ENCODE measurements around the gene RSAD2.

The RSAD2 gene, protein sequence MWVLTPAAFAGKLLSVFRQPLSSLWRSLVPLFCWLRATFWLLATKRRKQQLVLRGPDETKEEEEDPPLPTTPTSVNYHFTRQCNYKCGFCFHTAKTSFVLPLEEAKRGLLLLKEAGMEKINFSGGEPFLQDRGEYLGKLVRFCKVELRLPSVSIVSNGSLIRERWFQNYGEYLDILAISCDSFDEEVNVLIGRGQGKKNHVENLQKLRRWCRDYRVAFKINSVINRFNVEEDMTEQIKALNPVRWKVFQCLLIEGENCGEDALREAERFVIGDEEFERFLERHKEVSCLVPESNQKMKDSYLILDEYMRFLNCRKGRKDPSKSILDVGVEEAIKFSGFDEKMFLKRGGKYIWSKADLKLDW

DNA sequence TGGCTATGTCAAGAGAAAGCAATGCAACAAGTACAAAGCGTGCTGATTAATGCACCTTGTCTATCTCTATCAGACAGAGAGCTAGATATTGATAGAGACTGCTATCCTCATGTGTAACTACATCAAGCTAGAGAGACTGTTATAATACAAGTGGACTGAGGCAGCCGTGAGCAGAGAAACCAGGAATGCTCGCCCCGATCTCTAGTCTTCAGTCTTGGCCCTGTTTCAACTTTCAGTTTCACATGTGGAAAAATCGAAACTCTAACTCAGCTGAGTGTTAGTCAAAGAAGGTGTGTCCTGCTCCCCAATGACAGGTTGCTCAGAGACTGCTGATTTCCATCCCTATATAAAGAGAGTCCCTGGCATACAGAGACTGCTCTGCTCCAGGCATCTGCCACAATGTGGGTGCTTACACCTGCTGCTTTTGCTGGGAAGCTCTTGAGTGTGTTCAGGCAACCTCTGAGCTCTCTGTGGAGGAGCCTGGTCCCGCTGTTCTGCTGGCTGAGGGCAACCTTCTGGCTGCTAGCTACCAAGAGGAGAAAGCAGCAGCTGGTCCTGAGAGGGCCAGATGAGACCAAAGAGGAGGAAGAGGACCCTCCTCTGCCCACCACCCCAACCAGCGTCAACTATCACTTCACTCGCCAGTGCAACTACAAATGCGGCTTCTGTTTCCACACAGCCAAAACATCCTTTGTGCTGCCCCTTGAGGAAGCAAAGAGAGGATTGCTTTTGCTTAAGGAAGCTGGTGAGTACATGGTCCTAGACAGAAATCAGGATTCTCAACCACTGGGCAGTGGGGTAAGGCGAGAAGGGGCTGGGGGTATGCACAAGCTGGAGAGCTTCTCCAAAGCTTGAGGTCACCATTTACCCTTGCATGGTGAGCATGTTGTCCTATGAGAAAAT is at the start of gene RSAD2:
Gene RSAD2, plus strand, starts transcription at position 376 of the 903 bp plus-strand sequence. Its CDS starts 24 bp downstream, at position 400.
- H3K4me3 ChIP-seq (ENCODE audit: low read length), result no peak within 1 kb of the TSS
- H3K4me1 ChIP-seq (ENCODE audit: control insufficient read depth, low read depth, low read length), result no peaks in the 10 kb centered on the region
- H3K36me3 ChIP-seq (ENCODE audit: control insufficient read depth, low read depth, low read length), result no peaks in the 10 kb centered on the region
- H3K9me3 ChIP-seq (ENCODE audit: control insufficient read depth, low read depth, low read length), result peaks cover 8% of the 10 kb centered on the region
- H3K27me3 ChIP-seq (ENCODE audit: control insufficient read depth, insufficient read depth, low read length), result no peaks in the 10 kb centered on the region
- no peak within 1 kb of the TSS for H3K9ac ChIP-seq (ENCODE audit: low read length)
- H3K27ac ChIP-seq (ENCODE audit: low read length), result no peak within 1 kb of the TSS

DNA sequence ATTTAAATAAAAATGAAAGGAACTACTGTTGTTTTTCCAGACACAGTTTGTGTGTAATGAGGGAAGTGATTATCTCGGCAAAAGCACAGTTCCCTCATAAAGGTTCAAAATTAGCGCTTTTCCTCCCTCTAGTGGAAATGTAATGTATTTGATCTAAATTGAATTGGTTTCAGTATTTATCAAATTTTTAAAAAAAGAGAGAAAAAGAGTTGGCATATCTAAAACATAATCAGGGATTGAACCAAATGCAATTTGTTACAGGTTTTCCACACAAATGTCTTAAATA is 49.3 kb upstream of the RSAD2 start:
- Histone ChIP-seq H3K4me3 (ENCODE audit: low read length) (no peak overlapping the region), H3K27ac (ENCODE audit: low read length) (no peak overlapping the region), H3K9ac (ENCODE audit: low read length) (no peak overlapping the region)

DNA sequence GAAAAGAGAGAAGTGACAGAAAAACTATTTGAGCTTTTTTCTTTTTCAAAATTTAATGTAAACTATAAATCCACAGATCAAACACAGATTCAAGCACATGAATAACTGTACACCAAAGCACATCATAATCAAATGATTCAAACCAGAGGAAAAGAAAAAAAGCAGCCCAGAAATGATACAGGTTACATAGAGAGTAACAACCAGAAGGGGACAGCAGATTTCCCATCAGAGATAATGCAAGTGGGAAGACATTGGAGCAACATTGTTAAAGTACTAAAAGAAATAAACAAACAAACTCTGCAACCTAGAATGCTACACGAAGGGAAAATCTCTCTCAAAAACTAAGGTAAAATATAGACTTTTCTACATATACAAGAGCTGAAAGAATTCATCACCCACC is 46.3 kb upstream of the RSAD2 start:
- H3K27ac ChIP-seq (ENCODE audit: low read length), result no peak overlapping the region
- no peak overlapping the region for H3K9ac ChIP-seq (ENCODE audit: low read length)
- no peak overlapping the region for H3K4me3 ChIP-seq (ENCODE audit: low read length)
- H3K4me1 ChIP-seq (ENCODE audit: control insufficient read depth, low read depth, low read length), result no peaks in the 10 kb centered on the region
- no peaks in the 10 kb centered on the region for H3K27me3 ChIP-seq (ENCODE audit: control insufficient read depth, insufficient read depth, low read length)
- peaks cover 8% of the 10 kb centered on the region for H3K9me3 ChIP-seq (ENCODE audit: control insufficient read depth, low read depth, low read length)
- no peaks in the 10 kb centered on the region for H3K36me3 ChIP-seq (ENCODE audit: control insufficient read depth, low read depth, low read length)

More for the DNA sequence above, 49.3 kb upstream of the RSAD2 start:
- no peaks in the 10 kb centered on the region for H3K27me3 ChIP-seq (ENCODE audit: control insufficient read depth, insufficient read depth, low read length)
- no peaks in the 10 kb centered on the region for H3K36me3 ChIP-seq (ENCODE audit: control insufficient read depth, low read depth, low read length)
- H3K4me1 ChIP-seq (ENCODE audit: control insufficient read depth, low read depth, low read length), result no peaks in the 10 kb centered on the region
- H3K9me3 ChIP-seq (ENCODE audit: control insufficient read depth, low read depth, low read length), result no peaks in the 10 kb centered on the region

DNA sequence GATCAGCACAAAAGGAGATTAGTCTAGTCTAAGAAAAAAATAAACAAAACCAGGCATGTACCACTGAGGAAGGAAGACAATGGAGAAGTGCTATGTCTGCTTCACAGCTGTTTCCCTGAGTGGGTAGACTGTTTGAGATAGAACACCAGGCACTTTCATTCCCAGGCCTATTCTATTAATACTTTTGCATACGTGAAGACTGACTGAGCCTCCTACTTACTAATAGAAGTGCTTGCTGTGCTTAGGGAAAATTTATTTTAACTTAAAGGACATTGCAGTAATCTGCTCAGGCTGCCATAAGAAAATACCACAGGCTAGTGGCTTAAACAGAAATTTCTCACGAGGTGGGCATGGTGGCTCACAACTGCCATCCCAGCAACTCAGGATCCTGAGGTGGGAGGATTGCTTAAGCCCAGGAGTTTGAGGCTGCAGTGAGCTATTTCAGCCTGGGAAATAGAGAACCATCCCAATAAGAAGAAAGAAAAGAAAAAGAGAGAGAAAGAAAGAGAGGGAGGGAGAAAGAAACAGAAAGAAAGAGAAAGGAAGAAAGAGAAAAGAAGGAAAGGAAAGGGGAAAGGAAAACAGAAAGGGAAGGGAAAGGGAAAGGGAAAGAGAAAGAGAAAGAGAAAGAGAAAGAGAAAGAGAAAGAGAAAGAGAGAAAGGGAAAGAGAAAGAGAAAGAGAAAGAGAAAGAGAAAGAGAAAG is 44.8 kb upstream of the RSAD2 start:
- H3K4me3 ChIP-seq (ENCODE audit: low read length), result no peak overlapping the region
- peaks cover 8% of the 10 kb centered on the region for H3K9me3 ChIP-seq (ENCODE audit: control insufficient read depth, low read depth, low read length)
- H3K4me1 ChIP-seq (ENCODE audit: control insufficient read depth, low read depth, low read length), result no peaks in the 10 kb centered on the region
- no peak overlapping the region for H3K27ac ChIP-seq (ENCODE audit: low read length)
- H3K36me3 ChIP-seq (ENCODE audit: control insufficient read depth, low read depth, low read length), result no peaks in the 10 kb centered on the region
- H3K9ac ChIP-seq (ENCODE audit: low read length), result no peak overlapping the region
- H3K27me3 ChIP-seq (ENCODE audit: control insufficient read depth, insufficient read depth, low read length), result no peaks in the 10 kb centered on the region

DNA sequence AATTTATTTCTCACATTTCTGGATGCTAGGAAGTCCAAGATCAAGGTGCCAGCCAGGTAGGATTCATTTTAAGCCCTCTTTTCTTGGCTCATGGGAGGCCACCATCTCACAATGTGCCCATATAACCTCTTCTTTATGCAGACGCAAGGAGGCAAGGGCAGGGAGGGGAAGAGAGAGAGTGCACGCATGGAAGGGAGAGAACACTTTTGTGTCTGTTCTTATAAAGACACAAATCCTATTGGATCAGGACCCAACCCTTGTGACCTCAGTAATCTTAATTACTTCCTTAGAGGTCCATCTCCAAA is 44.3 kb upstream of the RSAD2 start:
- Histone ChIP-seq H3K36me3 (ENCODE audit: control insufficient read depth, low read depth, low read length) (no peaks in the 10 kb centered on the region), H3K9ac (ENCODE audit: low read length) (no peak overlapping the region), H3K27ac (ENCODE audit: low read length) (no peak overlapping the region), H3K4me1 (ENCODE audit: control insufficient read depth, low read depth, low read length) (no peaks in the 10 kb centered on the region), H3K9me3 (ENCODE audit: control insufficient read depth, low read depth, low read length) (peaks cover 8% of the 10 kb centered on the region), H3K27me3 (ENCODE audit: control insufficient read depth, insufficient read depth, low read length) (no peaks in the 10 kb centered on the region), H3K4me3 (ENCODE audit: low read length) (no peak overlapping the region)

DNA sequence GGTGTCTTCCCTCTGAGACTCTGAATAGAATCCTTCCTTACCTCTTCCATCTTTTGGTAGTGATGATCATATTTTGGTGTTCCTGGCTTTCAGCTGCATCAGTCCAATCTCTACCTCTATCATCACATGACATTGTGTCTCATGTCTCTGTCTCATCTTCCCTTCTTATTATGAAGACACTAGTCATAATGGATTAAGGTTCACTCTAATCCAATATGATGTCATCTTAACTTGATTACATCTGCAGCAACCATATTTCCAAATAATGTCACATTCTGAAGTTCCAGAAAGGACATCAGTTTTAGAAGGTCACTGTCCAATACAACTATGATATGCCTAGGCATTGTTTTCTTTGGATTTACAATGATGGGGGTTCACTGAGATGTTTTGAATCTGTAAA is 43.4 kb upstream of the RSAD2 start:
- no peak overlapping the region for H3K27ac ChIP-seq (ENCODE audit: low read length)
- H3K4me1 ChIP-seq (ENCODE audit: control insufficient read depth, low read depth, low read length), result no peaks in the 10 kb centered on the region
- peaks cover 8% of the 10 kb centered on the region for H3K9me3 ChIP-seq (ENCODE audit: control insufficient read depth, low read depth, low read length)
- no peaks in the 10 kb centered on the region for H3K36me3 ChIP-seq (ENCODE audit: control insufficient read depth, low read depth, low read length)
- no peaks in the 10 kb centered on the region for H3K27me3 ChIP-seq (ENCODE audit: control insufficient read depth, insufficient read depth, low read length)
- no peak overlapping the region for H3K4me3 ChIP-seq (ENCODE audit: low read length)
- H3K9ac ChIP-seq (ENCODE audit: low read length), result no peak overlapping the region

DNA sequence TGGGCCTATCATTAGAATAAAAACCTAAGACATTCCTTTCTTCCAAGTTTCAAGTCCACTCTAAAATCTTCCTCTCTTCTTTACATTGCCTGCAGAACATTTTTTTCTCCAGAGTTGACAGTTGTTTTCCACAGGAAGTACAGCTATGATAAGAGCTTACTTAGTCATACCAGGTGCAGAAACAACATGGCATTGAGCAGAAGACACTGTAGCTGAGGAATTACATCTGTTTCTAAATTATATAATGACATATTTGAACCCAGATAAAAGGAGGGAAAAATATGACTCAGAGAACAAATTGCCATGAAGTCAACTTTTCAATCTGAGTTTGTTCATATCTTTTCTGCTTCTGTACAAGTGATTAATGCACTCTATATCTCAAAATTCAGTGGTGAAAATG is 42.1 kb upstream of the RSAD2 start:
- no peaks in the 10 kb centered on the region for H3K4me1 ChIP-seq (ENCODE audit: control insufficient read depth, low read depth, low read length)
- H3K9me3 ChIP-seq (ENCODE audit: control insufficient read depth, low read depth, low read length), result peaks cover 11% of the 10 kb centered on the region
- H3K9ac ChIP-seq (ENCODE audit: low read length), result no peak overlapping the region
- H3K27ac ChIP-seq (ENCODE audit: low read length), result no peak overlapping the region
- H3K36me3 ChIP-seq (ENCODE audit: control insufficient read depth, low read depth, low read length), result no peaks in the 10 kb centered on the region
- no peaks in the 10 kb centered on the region for H3K27me3 ChIP-seq (ENCODE audit: control insufficient read depth, insufficient read depth, low read length)
- no peak overlapping the region for H3K4me3 ChIP-seq (ENCODE audit: low read length)

DNA sequence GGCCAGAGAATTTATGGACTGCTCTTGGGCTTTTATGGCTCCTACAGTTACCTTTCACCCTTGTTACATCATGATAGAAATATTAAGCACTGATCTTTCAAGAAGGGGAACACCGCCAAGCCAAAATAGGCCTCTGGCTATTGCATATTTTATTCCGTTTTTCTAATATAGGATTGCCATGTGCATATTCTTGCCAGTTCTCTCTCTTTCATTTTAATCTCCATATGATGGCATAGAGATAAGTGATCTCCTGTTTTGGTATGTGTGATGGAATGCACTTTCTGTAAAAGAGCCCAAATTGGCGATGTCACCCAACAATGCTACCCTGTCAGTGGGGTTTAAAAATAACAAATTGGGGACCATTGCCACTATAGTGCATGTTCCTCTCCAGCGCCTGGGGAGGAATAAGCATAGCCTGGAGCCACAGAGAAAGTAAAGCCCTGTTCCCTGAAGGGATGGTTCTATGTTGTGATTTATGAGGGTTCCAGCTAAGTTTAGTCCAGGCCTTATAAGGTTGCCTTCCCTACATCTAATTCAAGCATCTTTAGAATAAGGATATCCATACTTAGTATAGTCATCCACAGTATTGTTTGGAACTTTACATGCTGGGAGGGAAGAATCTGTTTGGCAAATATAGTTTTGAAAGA is 38.8 kb upstream of the RSAD2 start:
- H3K9me3 ChIP-seq (ENCODE audit: control insufficient read depth, low read depth, low read length), result peaks cover 20% of the 10 kb centered on the region
- H3K27ac ChIP-seq (ENCODE audit: low read length), result no peak overlapping the region
- H3K27me3 ChIP-seq (ENCODE audit: control insufficient read depth, insufficient read depth, low read length), result no peaks in the 10 kb centered on the region
- no peak overlapping the region for H3K4me3 ChIP-seq (ENCODE audit: low read length)
- no peak overlapping the region for H3K9ac ChIP-seq (ENCODE audit: low read length)
- no peaks in the 10 kb centered on the region for H3K36me3 ChIP-seq (ENCODE audit: control insufficient read depth, low read depth, low read length)
- H3K4me1 ChIP-seq (ENCODE audit: control insufficient read depth, low read depth, low read length), result no peaks in the 10 kb centered on the region

DNA sequence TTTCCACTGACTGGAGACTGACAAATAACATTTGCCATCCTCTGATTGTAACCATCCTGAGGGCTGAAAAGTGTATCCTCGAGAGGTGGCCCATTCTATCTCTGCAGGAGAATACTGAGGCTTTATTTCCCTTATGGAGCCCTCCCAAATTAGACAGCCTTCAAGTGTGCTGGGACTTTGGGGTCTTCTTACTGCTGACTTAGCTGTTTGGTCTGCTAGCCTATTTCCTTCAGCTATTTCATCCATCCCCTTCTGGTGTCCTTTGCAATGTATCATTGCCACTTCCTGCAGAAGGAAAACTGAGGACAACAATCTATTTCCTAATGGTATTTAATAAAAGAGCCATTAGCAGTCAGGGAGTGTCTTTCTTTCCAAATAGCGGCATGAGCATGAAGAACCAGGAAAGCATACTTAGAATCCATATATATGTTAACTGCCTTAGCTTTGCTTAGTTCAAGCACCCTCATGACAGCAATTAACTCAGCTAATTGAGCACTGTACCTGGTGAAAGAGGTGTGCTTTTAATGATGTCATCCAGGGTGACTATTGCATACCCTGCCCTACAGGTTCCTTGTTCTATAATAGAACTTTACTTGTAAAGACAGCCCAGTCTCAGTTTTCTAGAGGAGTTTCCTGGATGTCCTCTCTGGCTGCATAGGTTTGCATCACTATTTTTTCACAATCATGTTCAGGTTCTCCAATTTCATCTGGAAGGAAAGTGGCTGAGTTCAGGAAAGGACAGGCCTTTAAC is 35.9 kb upstream of the RSAD2 start:
- Histone ChIP-seq H3K27ac (ENCODE audit: low read length) (no peak overlapping the region), H3K9me3 (ENCODE audit: control insufficient read depth, low read depth, low read length) (peaks cover 38% of the 10 kb centered on the region), H3K27me3 (ENCODE audit: control insufficient read depth, insufficient read depth, low read length) (no peaks in the 10 kb centered on the region), H3K4me3 (ENCODE audit: low read length) (no peak overlapping the region), H3K4me1 (ENCODE audit: control insufficient read depth, low read depth, low read length) (no peaks in the 10 kb centered on the region), H3K36me3 (ENCODE audit: control insufficient read depth, low read depth, low read length) (no peaks in the 10 kb centered on the region), H3K9ac (ENCODE audit: low read length) (no peak overlapping the region)

DNA sequence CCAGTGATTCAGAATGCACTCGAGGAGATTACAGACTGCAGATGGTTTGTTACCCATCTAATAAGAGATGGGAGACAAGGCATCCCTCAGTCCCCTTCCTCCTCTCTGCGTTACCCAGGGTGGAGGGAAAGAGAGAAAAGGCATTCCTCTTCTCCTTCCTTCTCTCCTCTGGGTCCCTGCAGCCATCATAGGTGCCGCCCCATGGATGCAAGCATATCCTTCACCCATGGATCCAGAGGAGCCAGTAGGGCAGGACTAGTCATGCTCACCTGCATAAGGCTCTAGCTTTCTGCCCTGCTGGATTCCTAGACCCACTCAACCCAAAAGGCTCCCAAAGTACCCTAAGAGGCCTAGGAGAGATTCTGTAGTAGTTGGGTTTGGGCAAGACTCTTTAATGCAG is 32.3 kb upstream of the RSAD2 start:
- Histone ChIP-seq H3K9me3 (ENCODE audit: control insufficient read depth, low read depth, low read length) (peaks cover 47% of the 10 kb centered on the region), H3K36me3 (ENCODE audit: control insufficient read depth, low read depth, low read length) (no peaks in the 10 kb centered on the region)

DNA sequence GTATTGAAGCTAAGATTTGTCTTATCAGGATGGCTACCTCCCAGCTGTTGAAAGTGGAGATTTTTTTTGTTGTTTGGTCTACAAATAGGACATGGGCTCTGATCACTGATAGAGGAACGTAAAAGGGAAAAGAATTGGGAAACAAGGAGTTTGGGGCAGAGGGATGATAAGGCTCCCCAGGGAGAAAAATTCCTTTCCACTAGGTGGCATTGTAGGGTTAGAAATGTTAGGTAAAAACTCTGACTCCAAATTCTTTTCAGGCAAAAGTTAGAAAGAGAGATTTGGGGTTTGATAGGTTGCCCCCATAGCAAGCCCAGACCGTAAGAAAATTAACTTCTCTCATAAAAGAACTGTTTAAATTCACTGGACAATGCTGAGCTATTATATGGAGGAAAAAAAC is 31.7 kb upstream of the RSAD2 start:
- Histone ChIP-seq H3K9me3 (ENCODE audit: control insufficient read depth, low read depth, low read length) (peaks cover 45% of the 10 kb centered on the region), H3K27ac (ENCODE audit: low read length) (no peak overlapping the region), H3K4me1 (ENCODE audit: control insufficient read depth, low read depth, low read length) (no peaks in the 10 kb centered on the region), H3K36me3 (ENCODE audit: control insufficient read depth, low read depth, low read length) (no peaks in the 10 kb centered on the region), H3K27me3 (ENCODE audit: control insufficient read depth, insufficient read depth, low read length) (no peaks in the 10 kb centered on the region), H3K9ac (ENCODE audit: low read length) (no peak overlapping the region), H3K4me3 (ENCODE audit: low read length) (no peak overlapping the region)

More for the DNA sequence above, 32.3 kb upstream of the RSAD2 start:
- H3K27me3 ChIP-seq (ENCODE audit: control insufficient read depth, insufficient read depth, low read length), result no peaks in the 10 kb centered on the region
- H3K4me3 ChIP-seq (ENCODE audit: low read length), result no peak overlapping the region
- no peaks in the 10 kb centered on the region for H3K4me1 ChIP-seq (ENCODE audit: control insufficient read depth, low read depth, low read length)
- no peak overlapping the region for H3K27ac ChIP-seq (ENCODE audit: low read length)
- no peak overlapping the region for H3K9ac ChIP-seq (ENCODE audit: low read length)

All from iPS-18a (cell line).